Measurements from ENCODE around the gene RCBTB1. TPM values are rescaled to one million over a fixed set of nuclear protein-coding genes. Genes with fewer than 3 reads are reported as not detected.

Gene RCBTB1
- 22.8 TPM for polyA plus RNA-seq (2013, experiment 1 of 2)
- 23.5 TPM for polyA plus RNA-seq (2013, experiment 2 of 2)

DNA sequence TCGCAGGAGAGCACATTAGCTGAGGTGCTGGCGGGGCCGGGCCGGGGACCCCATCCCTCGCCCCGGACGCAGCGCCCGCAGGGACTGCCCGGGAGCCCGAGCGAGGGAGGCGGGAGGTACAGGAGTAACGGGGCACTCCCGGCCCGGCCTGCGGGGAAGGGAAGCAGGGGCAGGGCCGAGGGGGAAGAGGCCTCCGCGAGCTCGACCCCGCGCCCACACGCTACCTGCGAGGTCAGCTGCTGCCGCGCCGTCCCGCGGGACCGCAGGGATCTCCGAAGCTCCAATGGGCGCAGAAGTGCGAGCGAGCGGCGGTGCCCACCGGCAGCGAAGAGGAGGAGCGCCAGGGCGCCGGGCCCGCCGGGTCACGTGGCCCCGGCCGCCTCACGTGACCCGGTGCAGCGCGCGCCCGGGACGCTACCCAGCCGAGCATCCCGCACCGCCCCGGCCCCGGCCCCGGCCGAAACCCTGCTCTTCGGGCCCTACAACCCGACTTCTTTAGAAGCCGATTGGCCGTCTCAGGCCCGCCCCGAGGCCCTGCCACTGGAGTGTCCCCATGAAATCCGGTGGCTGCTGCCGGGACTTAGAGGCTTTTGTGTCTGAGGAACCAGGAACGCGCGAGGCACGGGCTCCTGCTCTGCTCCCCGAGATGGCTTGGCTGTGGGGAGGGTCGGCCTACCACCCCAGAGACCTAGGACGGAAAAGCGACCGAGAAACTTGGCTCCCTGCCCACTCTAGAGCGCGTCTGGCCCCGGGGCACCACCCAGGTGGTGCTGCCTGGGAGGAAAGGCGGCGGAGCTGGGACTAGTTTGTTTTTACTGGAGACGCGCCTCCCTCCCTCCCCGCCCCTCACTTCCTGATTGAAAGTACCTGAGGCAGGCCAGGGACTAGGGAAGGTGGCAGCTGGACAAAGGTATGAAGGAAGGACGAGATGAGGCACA is at the start of gene RCBTB1:
Gene RCBTB1, minus strand, starts transcription at position 339 of the 938 bp plus-strand sequence. CDS start 18,279 bp downstream, outside the sequence.
- H3K9ac ChIP-seq (ENCODE audit: low read depth, low read length) = peak within 1 kb of the TSS; percentile 93
- H3K9me3 ChIP-seq (ENCODE audit: insufficient read depth, low read depth, low read length) = no peaks in the 10 kb centered on the region
- H3K36me3 ChIP-seq (ENCODE audit: insufficient read depth, low read length) = peaks cover 9% of the 10 kb centered on the region
- under 1% methylated on average over 86 of the region's 87 CpGs for WGBS
- peaks cover 5% of the 10 kb centered on the region; the same call in 1 of the 2 replicates for H3K27me3 ChIP-seq (ENCODE audit: insufficient read depth, low read length)
- H3K27ac ChIP-seq (ENCODE audit: low read depth, low read length) = peak within 1 kb of the TSS; percentile 82
- peaks cover 16% of the 10 kb centered on the region for H3K4me1 ChIP-seq (ENCODE audit: insufficient read depth, low read length)
- H3K4me3 ChIP-seq (ENCODE audit: low read length) = peak within 1 kb of the TSS; percentile 89

DNA sequence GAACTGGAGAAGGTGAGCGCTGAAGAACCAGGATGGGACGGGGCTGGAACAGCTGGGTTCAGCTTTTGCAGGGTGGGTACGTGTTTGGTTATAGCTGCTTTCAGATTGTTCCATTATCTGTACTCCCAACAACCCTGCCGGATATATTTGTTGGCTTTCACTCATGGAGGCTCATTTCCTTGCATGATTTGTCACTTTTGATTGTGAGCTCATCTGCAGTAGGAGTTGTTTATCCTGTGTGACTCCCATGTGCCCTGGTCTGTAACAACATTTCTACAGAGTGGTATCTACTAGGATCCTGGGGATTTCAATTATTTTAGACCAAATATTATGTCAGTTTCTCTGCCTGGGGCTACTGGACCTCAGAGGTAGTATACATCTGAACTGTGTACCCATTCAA is 48.4 kb upstream of the RCBTB1 start:
- 91% methylated on average over 4 of the region's 4 CpGs for WGBS
- H3K36me3 ChIP-seq (ENCODE audit: insufficient read depth, low read length) = no peaks in the 10 kb centered on the region
- H3K4me1 ChIP-seq (ENCODE audit: insufficient read depth, low read length) = peaks cover 13% of the 10 kb centered on the region; the same call in 1 of the 2 replicates
- no peaks in the 10 kb centered on the region for H3K27me3 ChIP-seq (ENCODE audit: insufficient read depth, low read length)
- no peak overlapping the region for H3K9ac ChIP-seq (ENCODE audit: low read depth, low read length)
- H3K9me3 ChIP-seq (ENCODE audit: insufficient read depth, low read depth, low read length) = no peaks in the 10 kb centered on the region
- no peak overlapping the region for H3K27ac ChIP-seq (ENCODE audit: low read depth, low read length)
- H3K4me3 ChIP-seq (ENCODE audit: low read length) = no peak overlapping the region

DNA sequence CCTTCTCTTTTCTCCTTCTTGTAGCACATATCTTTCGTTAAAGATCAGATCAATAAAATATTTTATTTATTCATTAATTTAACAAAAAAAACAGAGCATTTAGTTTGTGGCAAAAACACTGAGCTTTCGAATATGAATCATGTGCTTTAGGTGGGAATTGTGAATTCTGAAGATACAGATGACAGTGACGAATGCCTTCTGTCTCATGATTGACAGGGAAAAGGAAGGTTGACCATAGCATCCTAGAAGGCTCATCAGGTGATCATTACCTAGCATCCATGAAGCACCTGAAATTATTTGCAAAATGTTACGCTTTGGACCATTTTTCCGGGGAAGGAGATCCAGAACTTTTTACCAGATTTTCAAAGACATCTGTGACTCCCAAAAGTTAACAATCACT is 46.8 kb upstream of the RCBTB1 start:
- WGBS = 93% methylated on average over 4 of the region's 5 CpGs
- no peaks in the 10 kb centered on the region for H3K9me3 ChIP-seq (ENCODE audit: insufficient read depth, low read depth, low read length)
- no peak overlapping the region for H3K4me3 ChIP-seq (ENCODE audit: low read length)
- H3K36me3 ChIP-seq (ENCODE audit: insufficient read depth, low read length) = no peaks in the 10 kb centered on the region
- H3K27ac ChIP-seq (ENCODE audit: low read depth, low read length) = no peak overlapping the region
- no peak overlapping the region for H3K9ac ChIP-seq (ENCODE audit: low read depth, low read length)
- H3K4me1 ChIP-seq (ENCODE audit: insufficient read depth, low read length) = peaks cover 13% of the 10 kb centered on the region; the same call in 1 of the 2 replicates
- no peaks in the 10 kb centered on the region for H3K27me3 ChIP-seq (ENCODE audit: insufficient read depth, low read length)

DNA sequence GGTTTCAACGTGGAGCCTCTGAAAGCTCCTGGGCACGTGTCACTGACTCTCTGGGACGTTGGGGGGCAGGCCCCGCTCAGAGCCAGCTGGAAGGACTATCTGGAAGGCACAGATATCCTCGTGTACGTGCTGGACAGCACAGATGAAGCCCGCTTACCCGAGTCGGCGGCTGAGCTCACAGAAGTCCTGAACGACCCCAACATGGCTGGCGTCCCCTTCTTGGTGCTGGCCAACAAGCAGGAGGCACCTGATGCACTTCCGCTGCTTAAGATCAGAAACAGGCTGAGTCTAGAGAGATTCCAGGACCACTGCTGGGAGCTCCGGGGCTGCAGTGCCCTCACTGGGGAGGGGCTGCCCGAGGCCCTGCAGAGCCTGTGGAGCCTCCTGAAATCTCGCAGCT is 45.2 kb upstream of the RCBTB1 start:
- no peak overlapping the region for H3K27ac ChIP-seq (ENCODE audit: low read depth, low read length)
- H3K4me3 ChIP-seq (ENCODE audit: low read length) = no peak overlapping the region
- H3K9me3 ChIP-seq (ENCODE audit: insufficient read depth, low read depth, low read length) = no peaks in the 10 kb centered on the region
- no peaks in the 10 kb centered on the region for H3K36me3 ChIP-seq (ENCODE audit: insufficient read depth, low read length)
- H3K9ac ChIP-seq (ENCODE audit: low read depth, low read length) = no peak overlapping the region
- H3K27me3 ChIP-seq (ENCODE audit: insufficient read depth, low read length) = no peaks in the 10 kb centered on the region
- H3K4me1 ChIP-seq (ENCODE audit: insufficient read depth, low read length) = peaks cover 5% of the 10 kb centered on the region; the same call in 1 of the 2 replicates
- 90% methylated on average over 16 of the region's 16 CpGs for WGBS

- Histone ChIP-seq H3K4me3 (ENCODE audit: low read length) (no peak overlapping the region), H3K27me3 (ENCODE audit: insufficient read depth, low read length) (no peaks in the 10 kb centered on the region), H3K27ac (ENCODE audit: low read depth, low read length) (no peak overlapping the region), H3K9ac (ENCODE audit: low read depth, low read length) (no peak overlapping the region), H3K9me3 (ENCODE audit: insufficient read depth, low read depth, low read length) (no peaks in the 10 kb centered on the region), H3K36me3 (ENCODE audit: insufficient read depth, low read length) (no peaks in the 10 kb centered on the region), H3K4me1 (ENCODE audit: insufficient read depth, low read length) (peaks cover under 1% of the 10 kb centered on the region; the same call in 1 of the 2 replicates)
- 93% methylated on average over 4 of the region's 4 CpGs for WGBS
Measured at GRCh38 chr13:49629947-49630346, 44.6 kb upstream of the RCBTB1 start.

DNA sequence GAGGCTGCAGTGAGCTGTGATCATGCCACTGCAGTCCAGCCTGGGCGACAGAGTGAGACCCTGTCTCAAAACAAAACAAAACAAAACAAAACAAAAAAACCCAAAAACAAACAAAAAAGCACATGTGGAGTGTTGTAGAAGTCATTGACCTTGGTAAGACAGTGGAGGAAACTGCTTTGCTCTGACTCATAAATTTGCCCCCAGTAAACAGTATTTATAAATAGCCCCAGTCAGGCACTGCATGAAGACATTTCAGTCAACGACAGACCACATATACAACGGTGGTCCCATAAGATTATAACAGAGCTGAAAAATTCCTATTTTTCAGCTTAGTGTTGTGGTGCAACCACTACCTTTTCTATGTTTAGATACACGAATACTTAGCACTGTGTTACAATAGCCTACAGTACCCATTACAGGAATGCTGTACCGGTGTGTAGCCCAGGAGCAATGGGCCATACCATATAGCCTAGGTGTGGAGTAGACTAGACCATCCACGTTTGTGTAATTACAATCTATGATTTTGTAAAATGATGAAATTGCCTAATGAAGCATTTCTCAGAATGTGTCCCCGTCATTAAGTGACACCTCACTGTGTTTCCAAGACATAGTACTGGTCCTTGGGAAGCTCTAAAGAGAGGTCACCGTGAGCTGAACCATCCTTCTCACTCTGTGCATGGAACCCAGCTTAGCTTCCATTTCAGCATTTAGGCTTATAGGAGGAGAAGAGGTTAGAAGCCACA is 44.0 kb upstream of the RCBTB1 start:
- H3K9me3 ChIP-seq (ENCODE audit: insufficient read depth, low read depth, low read length) = no peaks in the 10 kb centered on the region
- WGBS = 94% methylated on average over 7 of the region's 8 CpGs
- no peak overlapping the region for H3K9ac ChIP-seq (ENCODE audit: low read depth, low read length)
- H3K27me3 ChIP-seq (ENCODE audit: insufficient read depth, low read length) = no peaks in the 10 kb centered on the region
- H3K4me1 ChIP-seq (ENCODE audit: insufficient read depth, low read length) = no peaks in the 10 kb centered on the region
- H3K36me3 ChIP-seq (ENCODE audit: insufficient read depth, low read length) = no peaks in the 10 kb centered on the region
- no peak overlapping the region for H3K27ac ChIP-seq (ENCODE audit: low read depth, low read length)
- no peak overlapping the region for H3K4me3 ChIP-seq (ENCODE audit: low read length)

GRCh38 chr13:49627831-49628652 is 42.7 kb upstream of the RCBTB1 start, which contains the start of gene ARL11:
Gene ARL11, plus strand, starts transcription at chr13:49628507. Its CDS starts 1,941 bp downstream, at chr13:49630448.
- peak within 1 kb of the TSS; percentile 51 for H3K4me3 ChIP-seq (ENCODE audit: low read length)
- 0 out of 2 replicates have a peak within 1 kb of the TSS, but pooled peaks have one; percentile 17 for H3K9ac ChIP-seq (ENCODE audit: low read depth, low read length)
- WGBS = 42% methylated on average over 17 of the region's 17 CpGs

GRCh38 chr13:49625392-49626079 is 40.2 kb upstream of the RCBTB1 start:
- Histone ChIP-seq H3K27me3 (ENCODE audit: insufficient read depth, low read length) (no peaks in the 10 kb centered on the region), H3K27ac (ENCODE audit: low read depth, low read length) (no peak overlapping the region), H3K36me3 (ENCODE audit: insufficient read depth, low read length) (no peaks in the 10 kb centered on the region), H3K4me1 (ENCODE audit: insufficient read depth, low read length) (no peaks in the 10 kb centered on the region), H3K9me3 (ENCODE audit: insufficient read depth, low read depth, low read length) (no peaks in the 10 kb centered on the region), H3K9ac (ENCODE audit: low read depth, low read length) (no peak overlapping the region), H3K4me3 (ENCODE audit: low read length) (no peak overlapping the region)
- WGBS = 81% methylated on average over 12 of the region's 12 CpGs

More at GRCh38 chr13:49627831-49628652, 42.7 kb upstream of the RCBTB1 start, which contains the start of gene ARL11:
- no peaks in the 10 kb centered on the region for H3K36me3 ChIP-seq (ENCODE audit: insufficient read depth, low read length)
- no peaks in the 10 kb centered on the region for H3K4me1 ChIP-seq (ENCODE audit: insufficient read depth, low read length)
- no peak within 1 kb of the TSS for H3K27ac ChIP-seq (ENCODE audit: low read depth, low read length)
- H3K9me3 ChIP-seq (ENCODE audit: insufficient read depth, low read depth, low read length) = no peaks in the 10 kb centered on the region
- no peaks in the 10 kb centered on the region for H3K27me3 ChIP-seq (ENCODE audit: insufficient read depth, low read length)

- Histone ChIP-seq H3K9me3 (ENCODE audit: insufficient read depth, low read depth, low read length) (no peaks in the 10 kb centered on the region), H3K9ac (ENCODE audit: low read depth, low read length) (no peak overlapping the region), H3K4me1 (ENCODE audit: insufficient read depth, low read length) (no peaks in the 10 kb centered on the region), H3K4me3 (ENCODE audit: low read length) (no peak overlapping the region), H3K27ac (ENCODE audit: low read depth, low read length) (no peak overlapping the region), H3K36me3 (ENCODE audit: insufficient read depth, low read length) (no peaks in the 10 kb centered on the region), H3K27me3 (ENCODE audit: insufficient read depth, low read length) (no peaks in the 10 kb centered on the region)
- WGBS = 94% methylated on average over 6 of the region's 6 CpGs
Measured at GRCh38 chr13:49624229-49624628, 38.9 kb upstream of the RCBTB1 start.

All from HUES64 (cell line).